Mesendoderm (in vitro differentiated cells): ENCODE results near the gene KCNJ11.

Experiments used
- DNase-seq: peaks from one replicate; pipeline ENCODE4 v3.0.0; 2013
- H2AK5ac ChIP-seq: 2 replicates; pipeline ENCODE4 v1.6.1; 2013; ENCODE audit warnings: low read length, inconsistent platforms
- H2BK120ac ChIP-seq: 2 replicates; pipeline ENCODE4 v1.6.1; 2013; ENCODE audit warnings: low read depth, mild to moderate bottlenecking, low read length, moderate library complexity, mixed read lengths
- H2BK15ac ChIP-seq: replicated peaks from 2 replicates; pipeline ENCODE4 v1.6.1; 2013; ENCODE audit warnings: low read depth, mild to moderate bottlenecking, moderate library complexity
- H2BK5ac ChIP-seq: 2 replicates; pipeline ENCODE4 v1.6.1; 2013; ENCODE audit warnings: low read length, inconsistent platforms
- H3K18ac ChIP-seq: 2 replicates; pipeline ENCODE4 v1.6.1; 2013; ENCODE audit warnings: mild to moderate bottlenecking, low read length, mixed read lengths
- H3K23ac ChIP-seq: one replicate; pipeline ENCODE4 v1.6.1; 2013; ENCODE audit warnings: low read length
- H3K27ac ChIP-seq: 2 replicates; pipeline ENCODE4 v1.5.1; 2013; ENCODE audit warnings: low read depth, mild to moderate bottlenecking, inconsistent platforms, low read length, moderate library complexity
- H3K27me3 ChIP-seq: 2 replicates; pipeline ENCODE4 v1.6.1; 2013; ENCODE audit warnings: low read length, control low read depth, mild to moderate bottlenecking, inconsistent platforms; ENCODE audit not compliant: insufficient read depth, poor library complexity
- H3K36me3 ChIP-seq: 2 replicates; pipeline ENCODE4 v1.6.1; 2013; ENCODE audit warnings: low read length, inconsistent platforms; ENCODE audit not compliant: control insufficient read depth, insufficient read depth
- H3K4ac ChIP-seq: one replicate; pipeline ENCODE4 v1.6.1; 2013; ENCODE audit warnings: low read depth, mild to moderate bottlenecking, low read length, moderate library complexity
- H3K4me1 ChIP-seq: 2 replicates; pipeline ENCODE4 v1.6.1; 2013; ENCODE audit warnings: low read depth, low read length, inconsistent platforms; ENCODE audit not compliant: control insufficient read depth
- H3K4me2 ChIP-seq: 2 replicates; pipeline ENCODE4 v1.6.1; 2013; ENCODE audit warnings: low read length
- H3K4me3 ChIP-seq: 2 replicates; pipeline ENCODE4 v1.5.1; 2013; ENCODE audit warnings: mild to moderate bottlenecking, low read length
- H3K56ac ChIP-seq: one replicate; pipeline ENCODE4 v1.6.1; 2013; ENCODE audit warnings: low read length
- H3K79me1 ChIP-seq: 2 replicates; pipeline ENCODE4 v1.6.1; 2013; ENCODE audit warnings: low read length, inconsistent platforms
- H3K79me2 ChIP-seq: 2 replicates; pipeline ENCODE4 v1.6.1; 2013; ENCODE audit warnings: mild to moderate bottlenecking, low read length; ENCODE audit not compliant: control insufficient read depth, insufficient read depth
- H3K9ac ChIP-seq: 2 replicates; pipeline ENCODE4 v1.6.1; 2013; ENCODE audit warnings: low read length, inconsistent platforms
- H4K5ac ChIP-seq: one replicate; pipeline ENCODE4 v1.6.1; 2013; ENCODE audit warnings: low read length
- H4K8ac ChIP-seq: one replicate; pipeline ENCODE4 v1.6.1; 2013; ENCODE audit warnings: low read depth, mild to moderate bottlenecking, control low read depth, low read length, moderate library complexity
- WGBS: extraction: QIAGEN DNeasy Blood & Tissue Kit; methylation state at CpG from one replicate; pipeline ENCODE4 v1.1.7; 2013; ENCODE audit warnings: low lambda C conversion rate, missing lambda C conversion rate; ENCODE audit not compliant: insufficient coverage; ENCODE audit errors: extremely low coverage; 5-methylcytosine and 5-hydroxymethylcytosine counted together

The KCNJ11 gene

DNA sequence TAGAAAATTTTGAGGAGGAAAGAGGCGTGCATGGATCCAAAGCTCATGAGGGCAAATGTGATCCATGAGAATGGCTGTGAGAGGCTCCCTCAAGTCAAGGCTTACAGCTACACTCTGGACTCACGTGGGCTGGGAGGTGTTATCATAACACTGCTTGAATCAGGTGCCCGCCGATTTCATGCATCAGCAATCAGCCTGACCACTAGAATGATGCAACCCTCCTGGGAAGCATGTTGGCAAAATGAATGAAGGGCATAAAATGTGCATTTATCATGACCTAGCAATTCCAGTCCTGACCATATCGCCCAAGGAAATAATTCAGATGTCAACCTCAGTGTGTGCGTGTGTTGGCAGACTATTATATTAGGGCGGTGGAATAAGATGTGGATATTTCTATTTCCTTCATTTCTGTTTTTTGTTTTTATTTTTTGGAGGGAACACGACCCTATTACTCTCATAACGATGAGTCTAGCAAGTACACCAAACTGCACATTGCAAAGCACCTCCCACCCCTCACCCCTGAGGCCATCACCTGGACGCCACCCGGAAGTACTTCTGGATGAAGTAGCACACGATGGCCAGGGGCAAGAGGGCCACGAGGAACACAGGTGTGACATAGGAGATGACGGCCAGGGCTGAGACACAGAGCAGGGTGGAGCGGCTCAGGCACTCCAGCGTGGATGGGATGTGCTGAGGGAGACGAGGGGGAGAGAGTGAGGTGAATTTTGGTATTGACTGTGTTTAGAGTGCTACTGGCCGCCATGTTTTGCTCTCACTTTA, 15.7 kb upstream of the KCNJ11 start:
- peak overlapping the region; percentile 15 for H3K56ac ChIP-seq
- no peak overlapping the region for H3K4me3 ChIP-seq
- H3K9ac ChIP-seq, result no peak overlapping the region
- no peak overlapping the region for H2BK120ac ChIP-seq
- H4K8ac ChIP-seq, result no peak overlapping the region
- no peak overlapping the region for H2BK5ac ChIP-seq
- H3K18ac ChIP-seq, result no peak overlapping the region
- WGBS, result no CpG with 5 or more reads among the region's 18 CpGs
- no peak overlapping the region for H4K5ac ChIP-seq
- H3K23ac ChIP-seq, result no peak overlapping the region
- H2BK15ac ChIP-seq, result no peak overlapping the region
- DNase-seq, result no peak
- no peaks in the 10 kb centered on the region for H3K36me3 ChIP-seq
- no peaks in the 10 kb centered on the region for H3K79me1 ChIP-seq
- no peak overlapping the region for H3K4ac ChIP-seq
- H2AK5ac ChIP-seq, result no peak overlapping the region
- H3K27ac ChIP-seq, result no peak overlapping the region
- H3K4me1 ChIP-seq, result no peaks in the 10 kb centered on the region
- no peaks in the 10 kb centered on the region for H3K27me3 ChIP-seq
- H3K4me2 ChIP-seq, result no peak overlapping the region
- H3K79me2 ChIP-seq, result no peaks in the 10 kb centered on the region

DNA sequence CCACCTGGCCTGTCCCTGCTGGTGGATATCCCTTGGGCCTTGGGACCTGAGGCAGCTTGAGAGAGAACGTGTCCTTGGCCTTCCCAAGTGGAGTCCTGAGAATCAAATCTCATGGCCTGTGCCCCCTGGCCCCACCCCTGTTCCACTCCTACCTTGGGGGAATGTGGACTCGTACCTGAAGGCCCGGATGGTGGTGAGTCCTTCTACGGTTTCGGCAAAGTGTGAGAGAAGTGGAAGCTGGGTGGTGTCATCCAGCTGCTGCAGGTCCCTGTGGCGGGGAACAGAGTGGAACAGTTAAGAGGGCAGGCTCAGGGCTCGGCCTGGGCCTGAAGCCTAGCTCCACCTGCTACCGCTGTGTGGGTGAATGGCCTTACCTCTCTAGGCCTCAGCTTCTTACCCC, 14.0 kb upstream of the KCNJ11 start:
- H2AK5ac ChIP-seq, result no peak overlapping the region
- WGBS, result no CpG with 5 or more reads among the region's 8 CpGs
- H4K5ac ChIP-seq, result no peak overlapping the region
- no peak overlapping the region for H3K9ac ChIP-seq
- H3K79me2 ChIP-seq, result no peaks in the 10 kb centered on the region
- no peak overlapping the region for H4K8ac ChIP-seq
- no peak overlapping the region for H3K18ac ChIP-seq
- no peak overlapping the region for H3K4me2 ChIP-seq
- H3K36me3 ChIP-seq, result no peaks in the 10 kb centered on the region
- H2BK5ac ChIP-seq, result no peak overlapping the region
- no peak overlapping the region for H3K4ac ChIP-seq
- no peak for DNase-seq
- H3K4me1 ChIP-seq, result no peaks in the 10 kb centered on the region
- no peak overlapping the region for H3K27ac ChIP-seq
- H2BK120ac ChIP-seq, result no peak overlapping the region
- no peak overlapping the region for H2BK15ac ChIP-seq
- no peak overlapping the region for H3K56ac ChIP-seq
- H3K4me3 ChIP-seq, result no peak overlapping the region
- no peaks in the 10 kb centered on the region for H3K27me3 ChIP-seq
- H3K79me1 ChIP-seq, result no peaks in the 10 kb centered on the region
- no peak overlapping the region for H3K23ac ChIP-seq

DNA sequence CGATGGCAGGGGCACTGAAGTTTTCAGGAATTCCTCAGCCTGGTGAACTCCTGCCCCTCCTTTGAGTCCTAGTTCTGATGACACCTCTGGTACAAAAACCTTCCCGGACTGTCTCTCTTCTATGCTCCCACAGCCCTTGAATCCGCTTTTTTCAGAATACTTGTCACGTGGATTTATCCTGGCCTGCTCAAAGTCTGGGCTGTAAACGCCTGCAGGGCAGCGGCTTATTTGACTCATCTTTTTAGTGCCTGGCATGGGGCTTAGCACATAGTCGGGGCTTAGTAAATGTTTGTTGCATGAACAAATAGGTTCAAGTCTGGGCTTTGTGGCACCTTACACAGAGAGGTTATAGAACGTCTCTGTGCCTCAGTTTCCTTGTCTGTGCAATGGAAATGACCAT, 13.4 kb upstream of the KCNJ11 start:
- Histone ChIP-seq H3K23ac (no peak overlapping the region), H3K9ac (no peak overlapping the region), H3K4me3 (no peak overlapping the region), H3K27ac (no peak overlapping the region), H3K79me2 (no peaks in the 10 kb centered on the region), H2BK5ac (no peak overlapping the region), H4K8ac (no peak overlapping the region), H3K4me2 (no peak overlapping the region), H2BK120ac (no peak overlapping the region), H3K27me3 (no peaks in the 10 kb centered on the region), H3K18ac (no peak overlapping the region), H3K36me3 (no peaks in the 10 kb centered on the region), H3K4me1 (no peaks in the 10 kb centered on the region), H3K79me1 (no peaks in the 10 kb centered on the region), H3K4ac (no peak overlapping the region), H2AK5ac (no peak overlapping the region), H3K56ac (no peak overlapping the region), H2BK15ac (no peak overlapping the region), H4K5ac (no peak overlapping the region)
- DNase-seq, result no peak
- no CpG with 5 or more reads among the region's 8 CpGs for WGBS

DNA sequence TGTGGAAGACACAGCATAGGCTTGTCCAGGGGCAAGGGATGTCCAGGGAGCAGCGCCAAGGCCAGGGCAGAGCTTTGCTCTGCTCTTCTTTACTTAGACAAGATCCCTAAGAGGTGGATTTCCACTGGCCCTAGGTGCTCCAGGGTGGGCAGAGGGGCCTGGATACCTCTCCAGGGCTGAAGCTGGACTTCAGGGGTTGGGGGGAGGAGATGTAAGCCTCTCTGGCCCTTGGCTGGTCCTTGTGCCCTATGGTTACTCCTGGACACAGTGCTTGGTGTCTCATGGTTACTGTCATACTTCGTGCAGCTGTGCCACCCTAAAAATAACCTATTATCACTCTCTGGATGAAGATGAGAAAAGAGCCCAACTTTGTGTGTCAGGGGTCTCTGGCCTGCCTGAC, 12.9 kb upstream of the KCNJ11 start:
- Histone ChIP-seq H3K4ac (no peak overlapping the region), H3K79me2 (no peaks in the 10 kb centered on the region), H3K79me1 (no peaks in the 10 kb centered on the region), H2BK15ac (no peak overlapping the region), H4K5ac (no peak overlapping the region), H3K4me3 (no peak overlapping the region), H2BK5ac (no peak overlapping the region), H3K4me2 (no peak overlapping the region), H3K36me3 (no peaks in the 10 kb centered on the region), H3K9ac (no peak overlapping the region), H4K8ac (no peak overlapping the region), H2AK5ac (no peak overlapping the region), H3K18ac (no peak overlapping the region), H2BK120ac (no peak overlapping the region), H3K27me3 (no peaks in the 10 kb centered on the region), H3K4me1 (no peaks in the 10 kb centered on the region), H3K27ac (no peak overlapping the region), H3K23ac (no peak overlapping the region), H3K56ac (no peak overlapping the region)
- DNase-seq, result no peak
- no CpG with 5 or more reads among the region's 2 CpGs for WGBS

DNA sequence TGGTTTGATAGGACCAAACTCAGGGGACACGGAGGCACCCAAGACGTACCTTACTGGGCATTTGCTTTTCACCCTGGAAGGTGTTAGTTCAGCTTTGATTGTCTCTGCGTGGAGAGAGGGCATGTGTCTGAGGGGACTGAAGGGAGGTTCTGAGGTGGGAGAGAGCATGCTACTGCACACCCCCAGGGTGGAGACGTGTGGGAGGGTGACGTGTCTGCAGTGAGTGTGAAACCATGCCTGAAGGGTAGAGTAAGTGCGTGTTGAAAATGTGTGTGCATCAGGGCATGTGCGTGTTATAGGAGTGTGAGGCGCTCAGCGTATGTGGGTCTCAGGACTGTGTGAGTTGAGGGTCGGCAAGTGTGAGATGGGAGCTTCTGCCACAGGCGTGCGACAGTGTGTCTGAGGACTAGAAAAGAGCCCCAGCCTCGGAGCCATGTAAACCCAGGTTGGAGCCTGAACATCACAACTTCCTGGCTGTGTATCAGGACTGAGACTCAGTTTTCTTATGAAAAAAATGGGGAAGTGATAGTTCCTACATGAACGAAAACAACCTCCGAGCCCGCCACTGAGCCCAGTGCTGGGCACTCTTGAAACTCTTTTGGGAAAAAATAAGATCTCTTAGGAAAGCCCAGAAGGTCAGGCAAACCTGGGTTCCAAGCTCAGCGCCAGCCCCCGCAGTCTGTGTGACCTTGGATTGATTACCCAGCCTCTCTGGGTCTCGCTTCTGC, 11.8 kb upstream of the KCNJ11 start:
- Histone ChIP-seq H3K36me3 (no peaks in the 10 kb centered on the region), H2BK15ac (no peak overlapping the region), H4K8ac (no peak overlapping the region), H3K9ac (no peak overlapping the region), H3K23ac (no peak overlapping the region), H3K56ac (no peak overlapping the region), H2BK5ac (no peak overlapping the region), H3K27ac (no peak overlapping the region), H3K4ac (no peak overlapping the region), H2BK120ac (no peak overlapping the region), H3K4me1 (no peaks in the 10 kb centered on the region), H3K4me3 (no peak overlapping the region), H3K18ac (no peak overlapping the region), H4K5ac (no peak overlapping the region), H3K27me3 (no peaks in the 10 kb centered on the region), H3K79me1 (no peaks in the 10 kb centered on the region), H3K79me2 (no peaks in the 10 kb centered on the region), H2AK5ac (no peak overlapping the region), H3K4me2 (no peak overlapping the region)
- no peak for DNase-seq
- no CpG with 5 or more reads among the region's 19 CpGs for WGBS
